Forelimb muscle (tissue), 1 donor: Measurements from ENCODE around the gene FAM184B. TPM values are rescaled to one million over a fixed set of nuclear protein-coding genes. Genes with fewer than 3 reads are reported as not detected.
"Not testable (repeated sequence)": the region's sequence is repeated elsewhere in the genome, so short reads cannot be mapped to it uniquely, and the experiment has no call there.

Source experiments
- DNase-seq: peaks from one replicate; pipeline ENCODE4 v3.0.0-alpha.2; 2013; ENCODE audit warnings: low read depth
- polyA plus RNA-seq: library from polyadenylated mRNA; unstranded; fragments of 120-200 nt; gene quantifications from one replicate; pipeline ENCODE4 v1.2.1, GENCODE V29; 2013; ENCODE audit not compliant: insufficient read length

The FAM184B gene
- polyA plus RNA-seq, 1 donor: 7.7 TPM

- no peak for DNase-seq
Measured at GRCh38 chr4:17718471-17718870, 63.0 kb downstream of the FAM184B start.

DNA sequence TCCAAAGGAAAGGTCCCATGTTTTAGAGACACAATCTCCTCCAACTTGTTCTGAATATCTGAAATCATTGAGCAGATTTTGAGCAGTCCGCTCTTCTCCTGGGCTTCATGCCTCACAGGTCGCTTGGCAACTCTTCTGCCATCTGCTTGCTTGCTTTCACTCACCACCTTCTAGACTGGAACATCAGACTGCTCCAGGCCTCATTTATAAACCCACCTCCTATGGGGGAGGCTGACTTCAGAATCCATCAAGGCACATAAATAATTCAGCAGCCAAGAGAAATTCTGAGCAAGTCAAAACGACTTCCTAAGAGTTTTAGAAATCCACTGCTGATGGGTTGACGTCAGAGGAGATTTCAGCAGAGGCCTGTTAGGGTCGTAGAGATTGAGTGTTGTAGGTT lies 64.1 kb downstream of the FAM184B start:
- no peak for DNase-seq

- no peak for DNase-seq
Measured at GRCh38 chr4:17715511-17715910, 65.9 kb downstream of the FAM184B start.

DNA sequence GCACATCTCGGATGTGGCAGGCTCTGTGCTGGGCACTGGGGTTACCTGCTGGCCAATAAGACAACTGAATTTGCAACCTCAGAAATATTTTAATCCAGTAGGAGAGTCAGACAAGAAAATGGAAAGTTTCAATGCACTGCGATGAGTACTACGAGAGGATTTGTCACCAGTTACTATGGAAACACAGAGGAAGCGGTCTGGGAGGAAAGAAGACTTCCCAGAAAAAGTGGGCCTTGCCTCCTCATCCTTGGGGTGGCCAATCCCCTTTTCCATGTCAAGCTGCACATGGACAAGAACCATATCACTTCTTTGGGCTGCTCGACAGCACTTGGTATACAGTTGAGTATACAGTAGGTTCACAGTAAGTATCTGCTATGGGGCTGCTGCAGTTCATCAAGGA lies 67.6 kb downstream of the FAM184B start:
- DNase-seq: no peak

DNA sequence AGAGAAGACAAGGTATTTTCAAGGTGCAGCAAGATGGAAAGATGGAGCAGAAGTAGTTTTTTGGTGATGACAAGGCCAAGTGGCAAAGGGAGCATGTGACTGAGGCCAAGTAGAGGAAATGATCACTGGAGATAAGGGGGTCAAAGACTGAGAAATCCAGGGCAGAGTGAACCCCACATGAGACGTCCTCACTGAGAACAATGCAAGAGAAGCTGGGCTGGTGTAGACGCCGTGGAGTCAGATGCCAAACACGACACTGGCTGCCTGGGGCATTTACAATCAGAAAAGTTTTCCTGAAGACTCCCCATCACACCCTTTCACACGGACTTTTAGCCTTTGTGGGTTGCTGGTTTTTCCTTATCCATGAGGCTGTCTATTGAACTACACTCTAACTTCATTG lies 69.3 kb downstream of the FAM184B start:
- no peak for DNase-seq

GRCh38 chr4:17711206-17711605 lies 70.2 kb downstream of the FAM184B start:
- DNase-seq: not testable (repeated sequence)

DNA sequence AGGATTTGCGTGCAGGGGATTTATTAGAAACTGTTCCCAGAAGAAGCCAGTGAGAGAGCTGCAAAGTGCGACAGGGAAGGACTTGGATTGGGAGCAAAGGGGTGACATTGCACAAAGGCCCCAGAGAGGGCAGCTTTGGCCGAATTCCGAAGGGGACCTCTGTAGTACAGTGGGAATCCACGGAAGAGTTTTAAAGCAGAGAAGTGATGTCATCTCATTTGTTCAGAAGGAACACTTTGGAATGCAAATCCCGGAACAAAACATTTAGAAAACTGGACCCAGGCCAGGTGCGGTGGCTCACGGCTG lies 71.7 kb downstream of the FAM184B start:
- DNase-seq: no peak

GRCh38 chr4:17708992-17709762 lies 72.2 kb downstream of the FAM184B start:
- DNase-seq: no peak

DNA sequence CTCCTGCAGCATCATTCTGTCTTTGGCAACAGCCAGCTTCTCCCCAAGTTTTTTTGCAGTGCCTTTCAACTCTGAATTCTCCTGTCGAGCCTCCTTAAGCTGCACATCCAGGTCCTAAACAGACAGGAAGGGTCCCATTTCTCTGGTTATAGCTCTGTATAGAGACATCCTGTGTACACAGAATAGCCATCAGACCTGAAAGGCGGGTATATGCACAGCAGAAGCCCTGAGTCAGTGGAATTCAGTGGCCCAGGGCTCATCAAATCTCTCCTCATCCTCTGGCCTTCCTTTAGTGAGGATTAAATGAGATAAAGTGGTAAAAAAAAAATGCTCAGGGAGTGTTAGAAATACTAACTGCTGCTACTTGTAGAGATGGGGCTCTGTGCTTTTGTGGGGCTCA lies 73.8 kb downstream of the FAM184B start:
- no peak for DNase-seq

DNA sequence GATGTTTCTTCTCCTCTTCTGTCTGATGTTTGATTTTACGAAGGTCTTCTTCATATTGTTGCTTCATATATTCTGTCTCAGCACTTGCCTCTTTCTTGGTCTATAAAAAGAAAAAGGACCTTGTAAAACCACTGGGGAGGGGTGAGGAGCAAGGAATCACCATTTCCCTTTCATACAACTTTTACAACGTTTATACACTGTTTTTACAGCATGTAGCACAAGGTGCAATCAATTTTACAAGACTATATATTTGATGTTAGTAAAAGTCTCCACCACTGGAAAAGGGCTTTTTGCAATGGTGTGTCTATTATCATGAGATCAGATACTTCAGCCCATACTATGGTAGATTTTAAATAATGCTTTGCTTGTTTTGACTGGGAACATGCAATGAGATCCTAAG lies 76.3 kb downstream of the FAM184B start:
- no peak for DNase-seq

DNA sequence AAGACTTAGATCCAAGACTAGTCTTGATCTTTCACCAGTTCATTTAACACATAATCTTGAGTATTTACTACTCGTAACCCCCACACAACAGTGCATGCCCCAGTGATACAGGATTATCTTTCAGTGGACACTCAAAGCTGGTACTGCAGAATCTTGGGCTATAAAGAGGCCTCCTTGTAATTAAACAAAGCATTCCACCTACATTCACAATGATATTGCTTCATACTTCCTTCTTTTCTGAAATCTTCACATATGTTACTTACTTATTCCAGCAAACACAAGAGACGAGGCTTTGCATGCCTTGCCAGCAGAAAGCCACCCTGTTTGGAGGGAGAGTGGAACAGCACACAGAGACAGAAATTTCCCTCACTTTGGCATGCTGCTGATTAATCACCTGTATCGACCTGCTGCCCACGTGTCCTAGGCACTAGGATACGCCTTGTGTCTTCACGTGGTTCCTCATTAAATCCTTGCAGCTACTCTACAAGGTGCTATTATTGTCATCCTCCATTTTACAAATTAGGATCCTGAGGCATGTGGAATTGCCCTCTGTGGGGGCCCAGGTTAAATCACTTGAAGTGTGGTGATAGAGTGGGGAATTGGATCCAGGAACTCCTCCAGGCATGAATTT lies 77.3 kb downstream of the FAM184B start:
- no peak for DNase-seq

GRCh38 chr4:17702641-17703040 lies 78.8 kb downstream of the FAM184B start:
- DNase-seq: no peak

DNA sequence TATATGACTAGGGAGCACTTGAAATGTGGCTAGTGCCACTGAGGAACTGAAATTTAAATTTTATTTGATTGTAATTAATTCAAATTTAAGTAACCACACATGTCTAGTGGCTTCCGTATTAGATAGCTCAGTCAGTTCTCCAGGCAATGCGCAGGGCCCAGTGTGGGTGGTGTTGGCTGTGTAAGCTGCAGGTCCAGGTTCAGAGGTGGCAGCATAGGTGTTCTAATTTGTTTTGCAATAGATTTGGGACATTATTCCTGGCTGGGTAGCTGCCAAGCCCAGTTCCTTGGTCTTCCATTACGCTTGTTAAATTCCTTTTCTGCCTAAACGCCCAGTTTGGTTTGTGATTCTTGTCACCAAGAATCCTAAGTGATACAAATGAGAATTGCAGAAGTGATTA lies 79.5 kb downstream of the FAM184B start:
- no peak for DNase-seq

DNA sequence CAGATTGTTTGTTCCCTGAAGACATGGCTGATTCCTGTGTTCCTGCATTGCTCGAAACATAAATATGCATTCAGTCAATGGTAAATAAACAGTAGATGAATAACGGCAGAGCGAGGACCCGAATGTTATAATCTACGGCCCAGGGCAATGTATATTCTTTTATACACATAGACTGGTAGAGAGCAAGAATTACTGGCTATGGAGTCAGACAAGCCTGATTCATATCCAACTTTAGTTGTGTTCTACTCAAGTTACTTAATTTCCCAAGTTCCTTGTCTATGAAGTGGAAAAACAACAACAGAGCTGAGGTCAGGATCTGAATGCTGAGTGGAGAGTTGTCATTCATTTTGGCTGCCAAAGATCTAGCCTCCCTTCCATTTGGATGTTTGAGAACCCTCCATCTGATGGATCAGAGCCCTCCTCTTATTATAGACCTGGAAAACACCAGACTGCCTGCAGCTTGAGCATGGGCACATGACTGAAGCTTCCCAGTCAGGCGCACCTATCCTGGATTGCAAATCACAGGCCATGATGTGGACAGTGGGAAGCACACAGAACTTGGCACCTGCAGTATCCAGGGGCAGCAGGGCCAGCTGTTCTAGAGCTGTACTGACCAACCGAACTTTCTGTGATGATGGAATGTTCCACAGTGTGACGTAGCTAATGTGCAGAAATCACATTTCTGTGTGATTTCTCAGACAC lies 80.1 kb downstream of the FAM184B start:
- DNase-seq: no peak

DNA sequence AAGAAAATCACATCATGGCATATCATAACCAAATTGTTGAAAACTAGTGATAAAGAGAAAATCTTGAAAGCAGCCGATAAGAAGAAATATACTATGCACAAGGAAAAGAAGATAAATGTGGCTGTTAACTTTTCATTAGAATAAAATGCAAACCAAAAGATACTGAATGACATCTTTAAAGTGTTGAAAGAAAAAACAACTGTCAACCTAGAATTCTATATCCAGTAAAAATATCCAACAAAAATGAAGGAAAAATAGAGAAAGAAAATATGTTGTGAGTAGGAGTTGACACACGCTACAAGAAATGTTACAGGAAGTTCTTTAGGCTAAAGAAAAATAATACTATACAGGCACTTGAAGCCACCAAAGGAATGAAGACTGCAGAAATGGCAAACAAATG lies 82.0 kb downstream of the FAM184B start:
- no peak for DNase-seq

- DNase-seq: no peak
Measured at GRCh38 chr4:17698116-17698515, 83.3 kb downstream of the FAM184B start.

DNA sequence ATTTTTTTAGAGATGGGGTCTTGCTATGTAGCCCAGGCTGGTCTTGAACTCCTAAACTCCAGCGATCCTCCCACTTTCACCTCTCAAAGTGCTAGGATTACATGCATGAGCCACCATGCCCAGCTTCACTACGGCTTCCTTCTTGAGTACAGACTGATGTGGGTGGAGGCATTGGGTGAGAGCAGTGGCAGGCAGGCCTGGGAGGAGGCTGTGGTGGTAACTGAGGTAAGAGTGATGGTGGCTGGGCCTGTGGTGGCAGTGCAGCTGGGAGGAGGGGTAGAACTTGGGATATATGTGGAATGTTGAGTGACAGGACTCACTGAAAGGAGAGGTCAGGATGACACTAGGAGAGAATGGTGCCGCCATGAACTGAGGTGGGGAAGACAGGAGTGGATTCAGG lies 86.1 kb downstream of the FAM184B start:
- DNase-seq: no peak

- DNase-seq: no peak
Measured at GRCh38 chr4:17694552-17694951, 86.9 kb downstream of the FAM184B start.

DNA sequence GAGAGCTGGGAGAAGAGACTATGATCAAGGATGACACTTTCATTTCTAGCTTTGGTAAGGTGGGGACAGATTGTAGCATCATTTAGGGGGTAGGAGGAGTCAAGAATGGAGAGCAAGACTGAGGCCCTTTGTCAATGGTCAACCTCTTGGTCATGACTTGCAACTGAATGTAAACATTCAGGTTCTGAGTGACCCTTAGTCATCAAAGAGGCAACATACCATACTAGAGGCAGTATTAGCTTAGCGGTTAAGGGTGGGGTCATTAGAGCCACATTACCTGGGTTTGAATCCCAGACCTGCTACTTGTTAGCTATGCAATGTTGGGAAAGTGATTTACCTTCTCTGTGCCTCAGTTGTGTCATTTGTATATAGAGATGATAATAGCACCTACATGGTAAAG lies 90.5 kb downstream of the FAM184B start:
- no peak for DNase-seq

DNA sequence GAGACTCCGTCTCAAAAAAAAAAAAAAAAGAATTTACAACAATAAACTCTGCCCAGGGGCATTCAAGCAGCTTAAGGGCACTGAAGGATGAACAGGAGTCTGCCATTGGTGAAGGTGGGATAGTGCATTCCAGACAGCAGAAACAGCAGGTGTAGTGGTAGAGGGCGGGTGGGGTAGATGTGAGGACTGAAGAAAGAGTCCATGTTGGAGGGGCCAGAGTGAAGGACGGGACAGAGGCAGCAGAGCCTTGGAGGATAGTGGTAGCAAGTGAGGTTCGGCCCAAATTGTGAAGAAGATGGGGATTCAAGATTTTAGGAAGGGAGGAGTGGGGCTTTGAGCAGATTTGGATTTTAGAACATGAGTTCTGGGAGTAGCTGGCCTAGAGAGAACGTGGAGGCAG lies 91.3 kb downstream of the FAM184B start:
- no peak for DNase-seq

- DNase-seq: no peak
Measured at GRCh38 chr4:17688011-17688441, 93.4 kb downstream of the FAM184B start.

DNA sequence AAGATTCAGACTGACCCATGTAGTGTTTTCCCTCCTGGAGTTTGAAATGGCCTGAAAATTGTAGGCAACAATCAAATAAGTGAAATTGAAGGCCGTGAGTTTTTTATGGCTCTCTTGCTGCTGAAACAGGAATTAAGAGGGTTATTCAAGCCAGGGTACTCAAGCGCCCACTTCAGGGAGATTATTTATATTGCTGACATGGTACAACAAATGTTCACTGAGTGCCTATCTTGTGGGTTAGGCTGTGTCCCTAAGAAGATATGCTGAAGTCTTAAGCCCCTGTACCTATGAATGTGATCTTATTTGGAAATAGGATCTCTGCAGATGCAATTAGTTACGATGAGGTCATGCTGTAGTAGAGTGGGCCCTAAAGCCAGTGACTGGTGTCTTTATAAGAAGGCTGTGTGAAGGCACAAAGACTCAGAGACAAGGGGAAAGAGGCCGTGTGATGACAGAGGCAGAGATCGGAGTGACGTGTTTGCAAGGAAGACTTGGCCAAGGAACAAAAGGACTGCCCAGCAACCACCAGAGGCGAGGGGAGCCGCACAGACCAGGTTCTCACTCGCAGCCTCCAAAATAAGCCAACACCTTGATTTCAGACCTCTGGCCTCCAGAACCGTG lies 94.1 kb downstream of the FAM184B start:
- DNase-seq: no peak

GRCh38 chr4:17684648-17685047 lies 96.8 kb downstream of the FAM184B start:
- DNase-seq: not testable (repeated sequence)
